Bronchial epithelial cell (primary cell): ENCODE measurements around the gene LMAN1. TPM values are rescaled to one million over a fixed set of nuclear protein-coding genes. Genes with fewer than 3 reads are reported as not detected.

Experiments used
- DNase-seq: peaks from one replicate; pipeline ENCODE4 v3.0.0-alpha.2; 2010; ENCODE audit warnings: low read depth
- FAIRE-seq: peaks from 2 replicates; lab custom pipeline; 2011; peaks lifted over from hg19 to GRCh38; lab: Jason Lieb, UNC
- H3K27me3 ChIP-seq: 2 replicates; pipeline ENCODE4 v1.5.1; 2011; ENCODE audit warnings: low read length; ENCODE audit not compliant: control insufficient read depth, insufficient read depth
- H3K36me3 ChIP-seq: 2 replicates; pipeline ENCODE4 v1.5.1; 2011; ENCODE audit warnings: low read length; ENCODE audit not compliant: control insufficient read depth, insufficient read depth
- H3K4me3 ChIP-seq: 2 replicates; pipeline ENCODE4 v1.5.1; 2011; ENCODE audit warnings: mild to moderate bottlenecking, low read depth, low read length, control low read depth
- total RNA-seq: library from RNA; depleted of rRNA; stranded (reverse); fragments of >200 nt; gene quantifications from 2 replicates; pipeline ENCODE4 v1.2.1, GENCODE V29; 2014
- TF ChIP-seq, protein P1 (sequence below): IDR thresholded peaks from 2 replicates; pipeline ENCODE4 v1.5.1; 2011; ENCODE audit warnings: mild to moderate bottlenecking, moderate library complexity, low read length, control low read depth, inconsistent platforms; ENCODE audit not compliant: insufficient read depth, severe bottlenecking

The LMAN1 gene
- total RNA-seq, 1 donor from 2014 or later, result 157 TPM

DNA sequence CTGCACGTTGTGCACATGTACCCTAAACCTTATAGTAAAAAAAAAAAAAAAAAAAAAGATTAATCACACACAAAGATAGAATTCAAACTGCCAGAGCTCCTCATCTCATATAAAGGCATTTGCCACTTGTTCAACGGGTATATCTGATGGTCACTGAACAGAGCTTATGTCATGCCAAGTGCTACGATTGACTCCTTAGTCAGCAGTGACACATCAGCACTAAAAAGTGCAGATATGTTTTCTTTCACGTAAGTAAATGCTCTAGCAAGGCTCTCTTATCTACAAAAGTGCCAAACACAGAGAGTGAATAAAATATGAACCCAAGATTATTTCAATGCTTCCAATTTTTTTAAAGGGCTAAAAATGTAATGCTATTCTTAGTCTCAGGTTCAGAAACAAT lies 1.1 kb downstream of the LMAN1 start:
- no peaks in the 10 kb centered on the region for H3K36me3 ChIP-seq
- peak overlapping the region; percentile 86 for H3K4me3 ChIP-seq
- FAIRE-seq, result no peak
- TF ChIP-seq, protein P1, sequence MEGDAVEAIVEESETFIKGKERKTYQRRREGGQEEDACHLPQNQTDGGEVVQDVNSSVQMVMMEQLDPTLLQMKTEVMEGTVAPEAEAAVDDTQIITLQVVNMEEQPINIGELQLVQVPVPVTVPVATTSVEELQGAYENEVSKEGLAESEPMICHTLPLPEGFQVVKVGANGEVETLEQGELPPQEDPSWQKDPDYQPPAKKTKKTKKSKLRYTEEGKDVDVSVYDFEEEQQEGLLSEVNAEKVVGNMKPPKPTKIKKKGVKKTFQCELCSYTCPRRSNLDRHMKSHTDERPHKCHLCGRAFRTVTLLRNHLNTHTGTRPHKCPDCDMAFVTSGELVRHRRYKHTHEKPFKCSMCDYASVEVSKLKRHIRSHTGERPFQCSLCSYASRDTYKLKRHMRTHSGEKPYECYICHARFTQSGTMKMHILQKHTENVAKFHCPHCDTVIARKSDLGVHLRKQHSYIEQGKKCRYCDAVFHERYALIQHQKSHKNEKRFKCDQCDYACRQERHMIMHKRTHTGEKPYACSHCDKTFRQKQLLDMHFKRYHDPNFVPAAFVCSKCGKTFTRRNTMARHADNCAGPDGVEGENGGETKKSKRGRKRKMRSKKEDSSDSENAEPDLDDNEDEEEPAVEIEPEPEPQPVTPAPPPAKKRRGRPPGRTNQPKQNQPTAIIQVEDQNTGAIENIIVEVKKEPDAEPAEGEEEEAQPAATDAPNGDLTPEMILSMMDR, result no peak
- H3K27me3 ChIP-seq, result no peaks in the 10 kb centered on the region
- DNase-seq, result peak; percentile 91

DNA sequence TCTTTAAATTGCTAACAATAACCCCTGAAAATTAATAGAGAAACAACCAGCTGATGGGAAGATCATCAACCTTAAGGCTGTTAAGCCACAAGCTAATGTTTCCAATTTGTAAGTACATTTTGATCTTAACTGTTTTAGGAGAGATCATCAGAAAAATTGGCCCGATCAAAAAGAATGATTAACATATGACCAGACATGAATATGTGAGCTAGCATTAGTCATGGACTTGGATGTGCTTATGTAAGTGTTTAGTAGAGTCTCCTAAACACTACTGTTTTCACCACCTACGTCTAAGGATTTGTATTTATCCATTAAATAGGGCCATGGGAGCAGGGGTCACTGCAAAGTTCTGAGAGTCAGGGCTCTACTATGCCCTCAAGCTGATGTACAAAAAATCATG lies 4.3 kb downstream of the LMAN1 start:
- no peak overlapping the region for H3K4me3 ChIP-seq
- H3K27me3 ChIP-seq, result no peaks in the 10 kb centered on the region
- DNase-seq, result peak; percentile 38
- peaks cover 6% of the 10 kb centered on the region for H3K36me3 ChIP-seq
- FAIRE-seq, result no peak
- TF ChIP-seq, protein P1, result no peak

DNA sequence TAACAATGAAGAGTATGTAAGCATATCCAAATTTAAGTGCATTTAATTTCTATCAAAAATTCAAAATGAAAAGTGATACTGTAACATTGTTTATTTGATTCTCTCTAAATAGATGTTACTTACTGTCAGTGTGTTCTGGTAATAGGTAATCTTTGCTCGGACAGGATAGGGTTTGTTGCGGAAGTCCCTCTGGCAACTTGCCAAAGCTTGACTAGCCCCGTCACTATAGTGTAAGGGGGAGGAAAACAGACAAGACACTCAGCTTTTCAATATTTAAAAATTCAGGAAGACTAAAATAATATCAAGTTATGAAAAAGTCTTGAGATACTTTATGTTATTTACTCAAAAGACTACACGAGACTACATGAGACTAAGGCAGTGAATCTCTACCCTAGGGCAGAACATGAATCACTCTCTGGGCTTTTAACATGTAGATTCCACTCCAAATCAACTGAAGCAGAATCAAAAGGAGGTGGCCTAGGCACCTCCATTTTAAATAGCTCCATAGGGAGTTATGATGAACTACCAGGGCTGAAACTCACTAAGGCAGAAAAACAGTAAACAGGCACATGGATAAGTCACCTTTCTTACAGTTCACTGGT lies 5.9 kb downstream of the LMAN1 start:
- Histone ChIP-seq H3K36me3 (peaks cover 6% of the 10 kb centered on the region), H3K27me3 (no peaks in the 10 kb centered on the region), H3K4me3 (no peak overlapping the region)
- TF ChIP-seq, protein P1, result no peak
- FAIRE-seq (no peak), DNase-seq (peak; percentile 63)

DNA sequence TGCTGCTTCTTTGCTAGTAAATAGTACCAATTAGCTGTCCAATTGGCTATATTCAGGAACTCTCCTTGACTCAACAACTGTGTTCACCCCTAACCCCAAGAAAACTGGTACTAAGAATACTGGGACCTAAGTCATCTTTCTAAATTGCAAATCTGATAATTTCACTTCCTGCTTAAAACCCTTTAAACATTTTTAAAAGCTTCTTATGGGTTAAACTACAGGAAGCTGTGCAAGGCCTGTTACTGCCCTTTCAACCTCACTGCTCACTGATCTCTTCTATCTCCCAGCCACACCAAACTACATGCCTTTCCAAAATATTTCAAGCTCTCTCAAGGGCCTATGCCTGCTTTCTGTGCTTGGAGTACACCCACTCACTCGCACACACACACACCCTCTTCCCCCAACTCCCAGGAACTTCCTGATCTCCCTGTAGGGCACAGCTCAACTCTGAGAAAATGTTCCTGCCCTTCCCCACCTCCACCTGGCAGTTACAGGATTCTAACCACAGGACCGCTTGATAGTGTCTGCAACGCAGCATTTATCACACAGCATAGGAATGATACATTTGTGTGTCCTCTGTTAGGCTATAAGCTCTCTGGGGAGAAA lies 6.7 kb downstream of the LMAN1 start:
- no peak overlapping the region for H3K4me3 ChIP-seq
- FAIRE-seq, result no peak
- H3K27me3 ChIP-seq, result no peaks in the 10 kb centered on the region
- peaks cover 7% of the 10 kb centered on the region for H3K36me3 ChIP-seq
- TF ChIP-seq, protein P1, result no peak
- DNase-seq, result no peak

DNA sequence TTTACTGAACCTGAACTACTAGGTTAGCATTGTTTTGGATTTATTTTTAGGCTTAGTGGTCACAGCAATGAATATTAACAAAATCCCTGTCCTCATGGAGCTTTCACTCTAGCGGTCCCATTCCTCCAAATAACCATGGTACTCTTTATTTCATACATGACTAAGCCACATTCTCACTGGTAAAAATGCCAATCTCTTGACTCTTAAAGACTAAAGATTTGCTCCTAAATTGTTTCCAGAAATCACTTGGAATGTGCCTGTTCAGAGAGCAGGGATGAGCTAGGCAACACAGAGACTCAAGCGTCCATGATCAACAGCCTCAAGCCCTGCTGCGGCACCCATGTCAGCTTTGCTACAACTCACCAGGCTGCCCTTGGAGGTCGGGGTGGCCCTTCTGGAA lies 13.5 kb downstream of the LMAN1 start:
- FAIRE-seq (no peak), DNase-seq (no peak)
- Histone ChIP-seq H3K36me3 (peaks cover 3% of the 10 kb centered on the region), H3K27me3 (no peaks in the 10 kb centered on the region), H3K4me3 (no peak overlapping the region)
- TF ChIP-seq, protein P1, result no peak
